Heart right ventricle (tissue), 16 donors: ENCODE data around the gene CFL2. TPM values are rescaled to one million over a fixed set of nuclear protein-coding genes. Genes with fewer than 3 reads are reported as not detected.

ENCODE experiments used
- ATAC-seq, 8 donors: fragments of 200-7000 bp; cut with Tn5 transposase; one replicate each; pipeline ENCODE4 v1.9.1; 2020; ENCODE audit warnings: mild to moderate bottlenecking in 8 of 8, moderate library complexity in 8 of 8, moderate number of reproducible peaks in 1 of 8
- DNase-seq, 2 donors: peaks; one replicate each; pipeline ENCODE4 v3.0.0-alpha.2; 2020
- H3K27ac ChIP-seq, 10 donors: fragments of 200-600 bp; sonication (generic) in 2 of 10; one replicate each; pipeline versions ENCODE4 v1.5.0 to v1.8.0; 2020 to 2022; ENCODE audit warnings: mild to moderate bottlenecking in 3 of 10
- H3K27me3 ChIP-seq, 7 donors: fragments of 200-600 bp; one replicate each; pipeline ENCODE4 v1.8.0; 2021 to 2022; ENCODE audit warnings: mild to moderate bottlenecking in 2 of 7
- H3K36me3 ChIP-seq, 9 donors: fragments of 200-600 bp; sonication (generic) in 1 of 9; one replicate each; pipeline versions ENCODE4 v1.5.0 to v1.8.0; 2020 to 2022; ENCODE audit warnings: mild to moderate bottlenecking in 2 of 9
- H3K4me1 ChIP-seq, 9 donors: fragments of 200-600 bp; sonication (generic) in 1 of 9; one replicate each; pipeline versions ENCODE4 v1.5.0 to v1.8.0; 2020 to 2022; ENCODE audit warnings: mild to moderate bottlenecking in 4 of 9
- H3K4me3 ChIP-seq, 10 donors: fragments of 200-600 bp; sonication (generic) in 2 of 10; one replicate each; pipeline versions ENCODE4 v1.5.0 to v1.8.0; 2020 to 2022; ENCODE audit warnings: mild to moderate bottlenecking in 7 of 10, moderate library complexity in 2 of 10
- H3K9me3 ChIP-seq, 11 donors: fragments of 200-600 bp in 10 of 11; sonication (generic) in 2 of 11; one replicate each; pipeline versions ENCODE4 v1.5.0 to v1.8.0; 2013 to 2022; ENCODE audit warnings: mild to moderate bottlenecking in 2 of 11, control low read depth in 1 of 11, moderate library complexity in 1 of 11
- WGBS, 2 donors: extraction: QIAGEN DNeasy Blood & Tissue Kit; methylation state at CpG; one replicate each; pipeline ENCODE4 v1.1.7; 2013; ENCODE audit warnings: inconsistent platforms in 1 of 2; 5-methylcytosine and 5-hydroxymethylcytosine counted together
- intact Hi-C, 10 donors: fragments of 100-400 bp; cut with DNase I; formaldehyde crosslinking; loops; one replicate each; pipeline versions ENCODE4 v1.11.1 to v1.14.2; 2022
- polyA plus RNA-seq, 2 donors: library from polyadenylated mRNA; stranded (reverse); fragments of 200-250 nt; gene quantifications; one replicate each; pipeline ENCODE4 v1.2.3, GENCODE V29; 2013
- total RNA-seq, 10 donors: library from RNA; stranded (reverse); fragmentation: NEBNext Ultra II Directional in 3 of 10; extraction: Animal tissue kit (Norgen Biotek cat#: 25700) in 3 of 10; gene quantifications; one replicate each; pipeline versions ENCODE4 v1.2.1 to v1.2.4, GENCODE V29; 2021 to 2023
- TF ChIP-seq, protein P1 (sequence below), 9 donors: fragments of 200-600 bp; sonication (generic) in 2 of 9; IDR thresholded peaks; one replicate each; pipeline versions ENCODE4 v1.5.0 to v1.8.0; 2021 to 2022; ENCODE audit warnings: antibody characterized with exemption in 9 of 9, mild to moderate bottlenecking in 5 of 9, moderate library complexity in 1 of 9
- donor health status: Arrhythmogenic right ventricular cardiomyopathy.
- donor health status: ischemic (EF 13 %, LVEDD 7.1; RV severe dilation, severe dysfunction).
- donor health status: healthy with polysubstance abuse.
- donor health status: DM: no; HTN: yes; CAD: no.
- donor health status: DM: no; HTN: no; CAD: no.
- donor health status: ischemic (EF 25% LVEDD 6.9; RV normal size, moderate dysfunction).
- donor health status: ischemic (EF 25% LVEDD 5.7; RV mildly dilated, moderate dysfunction).
- donor health status: healthy.
- donor health status: DM: yes; HTN: yes; CAD: no.
- donor health status: Ischemic cardiomyopathy.
- donor health status: ischemic (EF 35%, LVEDD 5.7; RV mildly dilated, moderate dysfunction).
- donor health status: nonischemic (EF 11% LVEDD 7.7; RV severe dilation, severe dysfunction).
- donor health status: DM: yes; HTN: yes; CAD: no.
- donor health status: PGD.
- donor health status: ischemic (EF 29% LVEDD 5.4; RV normal size, mild dysfunction).
- donor health status: nonischemic (EF 23%, LVEDD 6.1; RV moderate dilation, normal function).

CFL2 gene
- total and polyA plus RNA-seq, 12 donors, result 154 to 918 (median 530) TPM

GRCh38 chr14:34710006-34710405 is 4.4 kb downstream of the CFL2 start:
- no peaks in the 10 kb centered on the region for H3K9me3 ChIP-seq
- H3K4me3 ChIP-seq, result peak overlapping the region in 6 of 10 donors; percentile 1 to 94 (median 82)
- intact Hi-C loops, result loop anchor here in 2 of 10 donors (5.0 to 10.0 kb wide), 2 partner anchors 78 to 775 kb away; partner anchors contain the start of gene SNX6 (in 1 of the 2)
- 20 to 28% methylated on average over 1 of the region's 1 CpG for whole genome bisulfite sequencing, 2 donors
- TF ChIP-seq, protein P1, sequence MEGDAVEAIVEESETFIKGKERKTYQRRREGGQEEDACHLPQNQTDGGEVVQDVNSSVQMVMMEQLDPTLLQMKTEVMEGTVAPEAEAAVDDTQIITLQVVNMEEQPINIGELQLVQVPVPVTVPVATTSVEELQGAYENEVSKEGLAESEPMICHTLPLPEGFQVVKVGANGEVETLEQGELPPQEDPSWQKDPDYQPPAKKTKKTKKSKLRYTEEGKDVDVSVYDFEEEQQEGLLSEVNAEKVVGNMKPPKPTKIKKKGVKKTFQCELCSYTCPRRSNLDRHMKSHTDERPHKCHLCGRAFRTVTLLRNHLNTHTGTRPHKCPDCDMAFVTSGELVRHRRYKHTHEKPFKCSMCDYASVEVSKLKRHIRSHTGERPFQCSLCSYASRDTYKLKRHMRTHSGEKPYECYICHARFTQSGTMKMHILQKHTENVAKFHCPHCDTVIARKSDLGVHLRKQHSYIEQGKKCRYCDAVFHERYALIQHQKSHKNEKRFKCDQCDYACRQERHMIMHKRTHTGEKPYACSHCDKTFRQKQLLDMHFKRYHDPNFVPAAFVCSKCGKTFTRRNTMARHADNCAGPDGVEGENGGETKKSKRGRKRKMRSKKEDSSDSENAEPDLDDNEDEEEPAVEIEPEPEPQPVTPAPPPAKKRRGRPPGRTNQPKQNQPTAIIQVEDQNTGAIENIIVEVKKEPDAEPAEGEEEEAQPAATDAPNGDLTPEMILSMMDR (IDR thresholded peaks at IDR 0.05), result no peak
- no peak for ATAC-seq
- peak overlapping the region in 8 of 10 donors; percentile 37 to 100 (median 98) for H3K27ac ChIP-seq
- peaks cover 0 to 27% (median 4%) of the 10 kb centered on the region in 9 donors for H3K36me3 ChIP-seq
- H3K27me3 ChIP-seq, result no peaks in the 10 kb centered on the region
- H3K4me1 ChIP-seq, result peaks cover 0 to 50% (median 35%) of the 10 kb centered on the region in 9 donors
- DNase-seq, result no peak

- H3K27ac ChIP-seq, result peak overlapping the region in 1 of 10 donors; percentile 20
- DNase-seq (no peak), ATAC-seq (no peak)
- no peaks in the 10 kb centered on the region for H3K27me3 ChIP-seq
- peaks cover 0 to 40% (median 28%) of the 10 kb centered on the region in 9 donors for H3K4me1 ChIP-seq
- TF ChIP-seq, protein P1 (IDR thresholded peaks at IDR 0.05), result no peak
- peaks cover 0 to 21% (median 1%) of the 10 kb centered on the region in 9 donors for H3K36me3 ChIP-seq
- intact Hi-C loops, result no loop called here
- H3K9me3 ChIP-seq, result no peaks in the 10 kb centered on the region
- H3K4me3 ChIP-seq, result no peak overlapping the region
- 95 to 98% methylated on average over 3 of the region's 3 CpGs for WGBS, 2 donors
Observed at GRCh38 chr14:34707722-34708121, 6.7 kb downstream of the CFL2 start.

DNA sequence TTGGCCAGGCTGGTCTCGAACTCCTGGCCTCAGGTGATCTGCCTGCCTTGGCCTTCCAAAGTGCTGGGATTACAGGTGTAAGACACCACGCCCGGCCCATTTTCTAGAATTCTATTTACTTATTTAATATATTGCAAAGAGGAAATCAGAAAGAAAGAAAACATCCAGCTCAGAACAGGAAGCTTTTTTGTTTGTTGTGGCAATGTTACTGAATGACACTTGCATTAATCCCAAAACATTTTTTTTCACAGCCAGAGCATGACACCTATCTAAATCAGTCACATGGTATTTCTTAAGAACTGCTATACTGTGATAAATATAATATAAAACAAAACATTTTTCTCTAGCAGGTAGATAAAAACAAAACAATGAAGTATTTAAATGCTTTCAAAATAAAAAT is 12.6 kb downstream of the CFL2 start:
- H3K27me3 ChIP-seq, result no peaks in the 10 kb centered on the region
- ATAC-seq (no peak), DNase-seq (no peak)
- no peak overlapping the region for H3K27ac ChIP-seq
- H3K4me3 ChIP-seq, result no peak overlapping the region
- H3K4me1 ChIP-seq, result no peaks in the 10 kb centered on the region
- H3K9me3 ChIP-seq, result no peaks in the 10 kb centered on the region
- no peaks in the 10 kb centered on the region for H3K36me3 ChIP-seq
- TF ChIP-seq, protein P1 (IDR thresholded peaks at IDR 0.05), result no peak
- WGBS, 2 donors, result 93 to 95% methylated on average over 3 of the region's 3 CpGs
- intact Hi-C loops, result no loop called here

GRCh38 chr14:34700622-34701130 is 13.7 kb downstream of the CFL2 start:
- Histone ChIP-seq H3K27ac (no peak overlapping the region), H3K4me1 (no peaks in the 10 kb centered on the region), H3K27me3 (no peaks in the 10 kb centered on the region), H3K4me3 (no peak overlapping the region), H3K36me3 (no peaks in the 10 kb centered on the region), H3K9me3 (no peaks in the 10 kb centered on the region)
- ATAC-seq (no peak), DNase-seq (no peak)
- intact Hi-C loops, result no loop called here
- 98 to 100% methylated on average over 1 of the region's 1 CpG for WGBS, 2 donors
- TF ChIP-seq, protein P1 (IDR thresholded peaks at IDR 0.05), result no peak
